CD14-positive monocyte (primary cell): Measurements from ENCODE around the gene BECN2. TPM values are rescaled to one million over a fixed set of nuclear protein-coding genes. Genes with fewer than 3 reads are reported as not detected.

Source experiments
- DNase-seq, 3 donors: peaks; one replicate each; pipeline ENCODE4 v3.0.0-alpha.2; 2011 to 2022
- H2AFZ ChIP-seq: 2 replicates; pipeline ENCODE4 v1.6.0; 2012; ENCODE audit warnings: mild to moderate bottlenecking, low read depth, low read length, inconsistent platforms; ENCODE audit not compliant: insufficient read depth, poor library complexity, severe bottlenecking
- H3K27ac ChIP-seq, 2 donors: 1 replicate in 1 of 2; 2 replicates in 1 of 2; pipeline ENCODE4 v1.5.1; 2012 to 2013; ENCODE audit warnings: low read length in 2 of 2, control low read depth in 1 of 2, inconsistent platforms in 1 of 2, low read depth in 1 of 2, mild to moderate bottlenecking in 1 of 2
- H3K27me3 ChIP-seq, 2 donors: one replicate each; pipeline versions ENCODE4 v1.6.0 to v1.6.1; 2011 to 2013; ENCODE audit warnings: low read length in 2 of 2; ENCODE audit not compliant: control insufficient read depth in 2 of 2, insufficient read depth in 2 of 2
- H3K36me3 ChIP-seq, 2 donors: replicated peaks in 1 of 2; 1 replicate in 1 of 2; 2 replicates in 1 of 2; pipeline versions ENCODE4 v1.5.1 to v1.6.1; 2012 to 2013; ENCODE audit warnings: low read length in 2 of 2, control low read depth in 1 of 2, inconsistent platforms in 1 of 2, mild to moderate bottlenecking in 1 of 2; ENCODE audit not compliant: insufficient read depth in 2 of 2, control insufficient read depth in 1 of 2
- H3K4me1 ChIP-seq, 2 donors: 1 replicate in 1 of 2; 2 replicates in 1 of 2; pipeline versions ENCODE4 v1.5.1 to v1.6.1; 2012 to 2013; ENCODE audit warnings: low read length in 2 of 2, control low read depth in 1 of 2, inconsistent platforms in 1 of 2, mild to moderate bottlenecking in 1 of 2, moderate library complexity in 1 of 2; ENCODE audit not compliant: insufficient read depth in 2 of 2, control insufficient read depth in 1 of 2
- H3K4me2 ChIP-seq: replicated peaks from 2 replicates; pipeline ENCODE3; 2012; ENCODE audit warnings: low read length, moderate library complexity, mild to moderate bottlenecking; ENCODE audit not compliant: poor library complexity, severe bottlenecking; ENCODE audit errors: extremely low read depth
- H3K4me3 ChIP-seq, 3 experiments: fragments of 200-600 bp in 1 of 3; sonication (generic) in 1 of 3; replicated peaks in 1 of 3; 1 replicate in 2 of 3; 2 replicates in 1 of 3; pipeline ENCODE4 v1.5.1; 2011 to 2013; ENCODE audit warnings: low read length in 3 of 3, mild to moderate bottlenecking in 3 of 3, control low read depth in 2 of 3, low read depth in 2 of 3, inconsistent platforms in 1 of 3, moderate library complexity in 1 of 3
- H3K79me2 ChIP-seq: 2 replicates; pipeline ENCODE4 v1.6.0; 2012; ENCODE audit warnings: mild to moderate bottlenecking, control low read depth, inconsistent platforms, low read length, moderate library complexity; ENCODE audit not compliant: insufficient read depth
- H3K9ac ChIP-seq: 2 replicates; pipeline ENCODE4 v1.6.0; 2017; ENCODE audit warnings: low read length, mild to moderate bottlenecking; ENCODE audit not compliant: insufficient read depth, poor library complexity, severe bottlenecking
- H3K9me3 ChIP-seq, 2 donors: replicated peaks in 1 of 2; 1 replicate in 1 of 2; 2 replicates in 1 of 2; pipeline versions ENCODE4 v1.5.1 to v1.6.1; 2012 to 2013; ENCODE audit warnings: low read length in 2 of 2, control low read depth in 1 of 2; ENCODE audit not compliant: control insufficient read depth in 1 of 2, insufficient read depth in 1 of 2
- H4K20me1 ChIP-seq: 2 replicates; pipeline ENCODE4 v1.6.0; 2012; ENCODE audit warnings: mild to moderate bottlenecking, low read length, control low read depth, moderate library complexity; ENCODE audit not compliant: insufficient read depth
- H3K27ac Mint-ChIP-seq, 7 donors: one replicate each; pipeline ENCODE4 v1.8.0; 2020; ENCODE audit warnings: mild to moderate bottlenecking in 7 of 7, mixed read lengths in 7 of 7, moderate library complexity in 6 of 7, inconsistent platforms in 2 of 7
- H3K27me3 Mint-ChIP-seq, 3 donors: one replicate each; pipeline ENCODE4 v1.8.0; 2021 to 2022; ENCODE audit warnings: low read depth in 3 of 3, mild to moderate bottlenecking in 3 of 3, mixed read lengths in 3 of 3, moderate library complexity in 3 of 3, inconsistent platforms in 1 of 3
- H3K36me3 Mint-ChIP-seq, 2 donors: one replicate each; pipeline ENCODE4 v1.8.0; 2020; ENCODE audit warnings: mixed read lengths in 2 of 2, inconsistent platforms in 1 of 2, mild to moderate bottlenecking in 1 of 2
- H3K4me1 Mint-ChIP-seq: one replicate; pipeline ENCODE4 v1.8.0; 2020; ENCODE audit warnings: mild to moderate bottlenecking, mixed read lengths
- H3K4me3 Mint-ChIP-seq, 2 donors: one replicate each; pipeline ENCODE4 v1.8.0; 2020; ENCODE audit warnings: mild to moderate bottlenecking in 2 of 2, mixed read lengths in 2 of 2, moderate library complexity in 1 of 2
- H3K9me3 Mint-ChIP-seq, 7 donors: one replicate each; pipeline ENCODE4 v1.8.0; 2020 to 2022; ENCODE audit warnings: mixed read lengths in 7 of 7, mild to moderate bottlenecking in 6 of 7, moderate library complexity in 6 of 7, inconsistent platforms in 2 of 7
- CTCF ChIP-seq: fragments of 200-600 bp; IDR thresholded peaks from one replicate; pipeline ENCODE4 v1.8.0; 2022; ENCODE audit warnings: antibody characterized with exemption, mild to moderate bottlenecking
- WGBS: methylation state at CpG from one replicate; pipeline ENCODE4 v1.1.5; 2013; ENCODE audit warnings: missing lambda C conversion rate; ENCODE audit not compliant: insufficient coverage; 5-methylcytosine and 5-hydroxymethylcytosine counted together
- intact Hi-C, 2 donors: fragments of 100-400 bp; cut with micrococcal nuclease; formaldehyde crosslinking; loops; one replicate each; pipeline versions ENCODE4 v1.15.0 to v1.15.1; 2023
- polyA plus RNA-seq, 3 donors: library from polyadenylated mRNA; depleted of rRNA in 1 of 3; unstranded in 2 of 3; stranded (reverse) in 1 of 3; fragments of 300-500 nt in 2 of 3; fragments of >200 nt in 1 of 3; fragmentation: Illumina TruSeq in 2 of 3; gene quantifications; 1 replicate in 2 of 3; 2 replicates in 1 of 3; pipeline ENCODE4 v1.2.3, GENCODE V29; 2012 to 2021

Gene BECN2
- polyA plus RNA-seq, 3 donors: not detected

- H3K27ac Mint-ChIP-seq: no peak overlapping the region
These were observed 13.3 kb upstream of the BECN2 start for GRCh38 chr1:241944300-241944699.

GRCh38 chr1:241947354-241947753, 10.2 kb upstream of the BECN2 start:
- H3K4me1 ChIP-seq: no peaks in the 10 kb centered on the region
- TF ChIP-seq CTCF: no peak
- H3K4me3 ChIP-seq: no peak overlapping the region
- WGBS: 100% methylated on average over 3 of the region's 6 CpGs
- H3K27me3 Mint-ChIP-seq: peaks cover 0 to 4% (median 0%) of the 10 kb centered on the region in 3 donors
- no peak overlapping the region for H3K4me3 Mint-ChIP-seq
- intact Hi-C loops: no loop called here
- H3K4me2 ChIP-seq: no peak overlapping the region
- H3K27ac Mint-ChIP-seq: no peak overlapping the region
- no peak overlapping the region for H3K27ac ChIP-seq
- H3K79me2 ChIP-seq: no peaks in the 10 kb centered on the region
- no peak for DNase-seq
- H2AFZ ChIP-seq: no peak overlapping the region
- no peaks in the 10 kb centered on the region for H4K20me1 ChIP-seq
- H3K36me3 Mint-ChIP-seq: no peaks in the 10 kb centered on the region
- peaks cover 0 to 3% (median 0%) of the 10 kb centered on the region in 7 donors for H3K9me3 Mint-ChIP-seq
- H3K36me3 ChIP-seq: no peaks in the 10 kb centered on the region
- no peaks in the 10 kb centered on the region for H3K27me3 ChIP-seq
- no peaks in the 10 kb centered on the region for H3K4me1 Mint-ChIP-seq
- H3K9ac ChIP-seq: no peak overlapping the region
- no peaks in the 10 kb centered on the region for H3K9me3 ChIP-seq

More at GRCh38 chr1:241944300-241944699, 13.3 kb upstream of the BECN2 start:
- Histone ChIP-seq H3K79me2 (no peaks in the 10 kb centered on the region), H4K20me1 (no peaks in the 10 kb centered on the region), H3K27me3 (no peaks in the 10 kb centered on the region), H3K4me2 (no peak overlapping the region), H3K27ac (no peak overlapping the region), H2AFZ (no peak overlapping the region), H3K36me3 (no peaks in the 10 kb centered on the region), H3K4me3 (no peak overlapping the region), H3K4me1 (no peaks in the 10 kb centered on the region), H3K9me3 (no peaks in the 10 kb centered on the region), H3K9ac (no peak overlapping the region)
- DNase-seq: no peak
- Mint-ChIP-seq H3K36me3 (no peaks in the 10 kb centered on the region), H3K4me1 (no peaks in the 10 kb centered on the region), H3K4me3 (no peak overlapping the region), H3K9me3 (peaks cover 0 to 6% (median 0%) of the 10 kb centered on the region in 7 donors), H3K27me3 (peaks cover 0 to 3% (median 3%) of the 10 kb centered on the region in 3 donors)
- 100% methylated on average over 1 of the region's 5 CpGs for WGBS
- intact Hi-C loops: no loop called here
- no peak for TF ChIP-seq CTCF
